NT2/D1 (cell line): ENCODE measurements around the gene ARID2.

Experiments used
- SUZ12 ChIP-seq: IDR thresholded peaks from 2 replicates; pipeline ENCODE4 v1.6.1; 2011; ENCODE audit not compliant: insufficient read length, insufficient read depth; ENCODE audit errors: extremely low read depth
- YY1 ChIP-seq: IDR thresholded peaks from 2 replicates; pipeline ENCODE4 v1.6.1; 2011; ENCODE audit not compliant: insufficient read length, insufficient read depth
- ZNF274 ChIP-seq: IDR thresholded peaks from 2 replicates; pipeline ENCODE4 v1.6.1; 2011; ENCODE audit warnings: mild to moderate bottlenecking, low read depth, low read length

DNA sequence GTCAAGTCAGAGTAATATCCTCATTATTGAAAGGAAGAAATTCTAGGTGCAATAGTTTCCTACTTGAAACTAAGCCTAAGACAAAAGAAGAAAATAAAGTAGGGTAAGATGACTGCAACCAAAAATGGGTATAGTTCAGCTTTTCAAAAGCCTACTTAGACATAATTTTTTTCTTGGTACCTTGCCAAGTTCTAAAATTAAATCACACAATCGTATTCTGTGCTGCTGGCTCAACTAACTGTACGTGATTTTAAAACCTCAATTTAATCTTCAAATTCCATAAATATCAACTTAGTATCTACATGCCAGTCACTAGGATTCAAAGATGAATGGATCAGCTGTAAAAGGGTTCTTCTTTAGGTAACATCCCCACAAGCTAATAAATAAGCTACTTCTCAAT, 204.0 kb downstream of the ARID2 start:
- no peak for TF ChIP-seq YY1
- TF ChIP-seq ZNF274: no peak
- TF ChIP-seq SUZ12: no peak
